HG02973 (cell line): Measurements from ENCODE around the gene GRHL1.
"Not testable (repeated sequence)": the region's sequence is repeated elsewhere in the genome, so short reads cannot be mapped to it uniquely, and the experiment has no call there.

Experiments
- ATAC-seq: cut with Tn5 transposase; IDR thresholded peaks from one replicate; pipeline ENCODE4 v1.9.1; 2021; ENCODE audit warnings: moderate library complexity; ENCODE audit not compliant: unreplicated experiment

GRHL1 gene, protein sequence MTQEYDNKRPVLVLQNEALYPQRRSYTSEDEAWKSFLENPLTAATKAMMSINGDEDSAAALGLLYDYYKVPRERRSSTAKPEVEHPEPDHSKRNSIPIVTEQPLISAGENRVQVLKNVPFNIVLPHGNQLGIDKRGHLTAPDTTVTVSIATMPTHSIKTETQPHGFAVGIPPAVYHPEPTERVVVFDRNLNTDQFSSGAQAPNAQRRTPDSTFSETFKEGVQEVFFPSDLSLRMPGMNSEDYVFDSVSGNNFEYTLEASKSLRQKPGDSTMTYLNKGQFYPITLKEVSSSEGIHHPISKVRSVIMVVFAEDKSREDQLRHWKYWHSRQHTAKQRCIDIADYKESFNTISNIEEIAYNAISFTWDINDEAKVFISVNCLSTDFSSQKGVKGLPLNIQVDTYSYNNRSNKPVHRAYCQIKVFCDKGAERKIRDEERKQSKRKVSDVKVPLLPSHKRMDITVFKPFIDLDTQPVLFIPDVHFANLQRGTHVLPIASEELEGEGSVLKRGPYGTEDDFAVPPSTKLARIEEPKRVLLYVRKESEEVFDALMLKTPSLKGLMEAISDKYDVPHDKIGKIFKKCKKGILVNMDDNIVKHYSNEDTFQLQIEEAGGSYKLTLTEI

GRCh38 chr2:9951522-9952285 is at the start of gene GRHL1:
GRHL1 (plus strand) TSS chr2:9951693; CDS start chr2:9951834, 141 bp downstream.
- ATAC-seq, result peak; percentile 94

GRCh38 chr2:9905413-9905812 is 46.1 kb upstream of the GRHL1 start:
- no peak for ATAC-seq

- no peak for ATAC-seq
Measured at GRCh38 chr2:9907402-9907801, 44.1 kb upstream of the GRHL1 start.

- no peak for ATAC-seq
Measured at GRCh38 chr2:9908639-9909038, 42.9 kb upstream of the GRHL1 start.

DNA sequence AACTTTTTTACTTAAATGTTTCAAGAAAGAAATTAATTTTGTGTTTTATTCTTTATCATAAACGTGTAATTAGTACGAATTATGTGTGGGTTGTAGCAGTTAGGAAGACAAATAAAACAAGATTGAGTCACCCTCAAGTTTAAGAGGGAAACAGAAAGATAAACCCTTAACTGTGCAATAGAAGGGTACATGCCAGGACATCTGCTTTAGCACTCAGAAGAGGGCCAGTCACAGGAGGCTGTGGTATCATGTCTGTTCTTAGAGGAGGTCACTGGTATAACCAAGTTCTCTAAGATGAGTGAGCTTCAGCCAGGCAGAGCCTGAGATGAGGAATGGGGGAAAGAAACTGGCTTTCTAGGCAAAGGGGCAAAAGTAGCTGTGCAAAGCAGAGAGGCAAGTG is 42.4 kb upstream of the GRHL1 start:
- no peak for ATAC-seq

DNA sequence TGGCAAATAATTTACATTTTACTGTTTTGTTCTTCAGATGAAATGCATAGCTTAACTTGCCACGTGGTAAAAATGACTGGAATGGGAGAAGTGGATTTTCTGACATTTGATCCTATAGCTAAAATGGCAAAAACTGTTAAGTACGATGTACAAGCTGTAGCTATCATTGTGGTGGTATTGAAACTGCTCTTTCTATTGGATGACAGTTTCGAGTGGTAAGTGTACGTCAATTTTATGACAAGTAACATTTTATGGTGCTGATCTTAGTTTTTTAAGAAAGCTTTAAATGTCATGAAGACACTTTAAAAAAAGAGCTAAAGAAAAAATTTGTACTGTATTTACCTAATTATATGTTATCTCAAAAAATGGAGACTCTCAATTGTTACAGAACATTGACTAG is 40.8 kb upstream of the GRHL1 start:
- ATAC-seq, result no peak

DNA sequence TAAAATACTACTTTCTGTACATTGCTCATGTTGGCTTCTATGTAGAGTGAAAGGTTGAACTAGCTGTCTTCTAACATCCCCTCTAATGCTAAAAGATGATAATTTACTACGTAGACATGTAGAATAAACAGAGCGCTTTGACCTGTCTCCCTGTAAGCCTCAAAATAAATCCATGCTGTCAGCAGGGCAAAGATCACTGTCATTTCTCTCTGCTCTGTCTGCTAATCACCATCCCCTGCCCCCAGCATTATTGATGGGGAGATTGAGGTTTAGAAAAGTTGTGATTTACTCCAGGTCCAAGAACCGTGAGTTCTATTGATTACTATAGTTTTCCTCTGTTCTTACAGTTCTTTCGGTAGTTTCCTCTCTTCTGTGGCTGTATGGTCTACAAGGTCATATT is 39.0 kb upstream of the GRHL1 start:
- ATAC-seq, result no peak

DNA sequence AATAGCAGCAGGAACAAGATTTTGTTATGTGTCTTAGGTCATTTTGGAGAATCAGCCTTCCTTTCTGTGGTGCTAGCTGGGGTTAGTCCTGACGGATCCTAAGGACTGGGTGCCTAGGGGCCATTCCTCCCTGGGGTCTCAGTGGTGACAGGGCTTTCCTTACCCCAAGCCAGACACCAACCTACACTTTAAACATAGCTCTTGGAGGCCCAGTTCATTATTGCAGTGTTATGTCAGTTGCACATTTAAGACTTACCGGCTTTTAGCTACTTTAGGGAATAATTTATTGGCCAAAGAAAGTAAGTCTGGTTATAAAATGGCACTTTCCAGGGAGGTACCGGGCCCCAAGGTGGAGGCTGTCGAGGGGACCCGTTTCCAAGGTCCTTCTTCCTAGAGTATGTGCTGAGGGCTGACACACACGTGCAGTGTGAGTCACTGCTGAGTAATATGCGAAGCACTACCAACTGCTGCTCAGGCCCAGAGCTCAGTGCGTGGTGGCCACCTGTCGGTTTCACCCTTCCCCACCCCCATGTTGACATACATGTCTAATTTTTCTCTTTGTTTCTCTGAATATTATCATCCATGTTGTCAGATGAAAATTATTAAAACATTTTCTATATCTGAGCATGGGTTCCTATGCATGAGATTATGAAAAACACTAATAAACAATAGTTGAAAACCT is 37.0 kb upstream of the GRHL1 start:
- ATAC-seq, result peak; percentile 98

- no peak for ATAC-seq
Measured at GRCh38 chr2:9918275-9918674, 33.2 kb upstream of the GRHL1 start.

DNA sequence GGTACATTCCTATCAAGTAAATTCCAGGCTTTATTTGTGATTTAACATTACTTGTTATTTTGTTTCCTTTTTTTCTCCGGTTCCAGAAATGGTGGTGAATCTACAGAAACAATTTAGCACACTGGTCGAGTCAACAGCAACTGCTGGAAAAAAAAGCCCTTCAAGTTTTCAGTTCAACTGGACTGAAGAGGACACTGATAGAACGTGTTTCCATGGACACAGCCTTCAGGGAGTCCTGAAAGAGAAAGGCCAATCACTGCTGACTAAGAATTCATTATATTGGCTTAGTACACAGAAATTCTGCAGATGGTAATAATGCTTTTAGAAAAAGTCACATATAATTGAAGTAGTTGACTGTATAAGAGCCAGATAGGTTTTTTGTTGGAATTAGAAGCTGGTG is 32.0 kb upstream of the GRHL1 start:
- ATAC-seq, result no peak

GRCh38 chr2:9927020-9927419 is 24.5 kb upstream of the GRHL1 start:
- ATAC-seq, result not testable (repeated sequence)

- no peak for ATAC-seq
Measured at GRCh38 chr2:9937258-9937657, 14.2 kb upstream of the GRHL1 start.

DNA sequence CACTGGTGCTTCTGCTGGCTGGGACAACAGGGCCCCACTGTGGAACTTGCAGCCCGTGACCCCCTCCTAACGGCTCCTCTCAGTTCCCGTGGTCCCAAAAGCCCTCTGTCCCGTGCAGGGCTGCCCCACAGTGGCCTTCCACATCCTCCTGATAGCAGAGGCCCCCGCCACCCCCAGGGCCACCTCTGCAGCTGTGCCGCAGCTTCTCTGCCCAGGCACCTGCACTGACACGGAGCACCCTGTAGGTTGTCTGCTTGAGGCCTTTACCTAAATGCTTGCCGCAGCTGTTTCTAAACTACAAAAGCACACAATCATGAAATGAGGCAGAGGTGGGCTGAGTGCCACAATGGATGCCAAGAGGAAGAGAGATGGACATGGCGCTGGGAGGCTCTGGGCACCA is 13.5 kb upstream of the GRHL1 start:
- no peak for ATAC-seq

DNA sequence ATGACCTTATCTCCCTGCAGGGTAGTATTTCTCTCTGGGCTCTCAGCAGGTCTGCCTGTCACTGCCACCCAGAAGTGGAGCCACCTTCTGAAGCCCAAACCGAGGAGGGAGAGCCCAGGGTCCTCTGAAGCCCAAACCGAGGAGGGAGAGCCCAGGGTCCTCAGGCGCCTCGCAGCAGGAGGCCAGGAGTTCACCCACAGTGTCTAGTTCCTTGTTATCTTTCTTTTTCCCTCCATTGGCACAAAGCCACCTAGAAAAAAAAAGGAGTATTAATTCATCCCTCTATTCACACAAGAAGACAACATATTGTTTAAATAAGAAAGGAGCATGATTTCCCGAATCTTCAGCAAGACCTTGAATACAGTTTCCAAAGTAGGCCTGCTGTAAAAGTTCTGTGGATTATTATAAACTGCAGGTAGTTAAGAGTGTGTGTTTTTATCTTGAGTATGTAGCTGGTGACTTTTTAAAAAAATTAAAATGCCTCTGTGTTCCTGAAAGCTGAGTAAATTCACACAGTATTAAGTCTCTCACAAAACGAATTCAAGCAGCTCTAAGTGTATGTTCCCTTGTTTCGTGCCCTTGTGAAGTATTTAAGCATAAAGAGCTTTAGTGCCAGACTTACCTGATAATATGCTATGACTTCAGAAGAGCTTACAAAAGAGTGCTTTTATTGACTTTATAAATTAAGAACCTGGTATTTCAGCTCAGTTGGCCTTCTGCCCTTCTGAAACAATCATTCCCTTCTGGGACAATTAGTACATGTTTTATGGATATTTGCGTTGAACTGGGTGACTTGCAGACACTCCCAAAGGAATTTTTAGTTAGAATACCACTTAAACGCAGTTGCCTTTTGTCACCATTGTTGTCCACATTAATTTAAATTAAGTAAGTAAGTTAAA is 11.7 kb upstream of the GRHL1 start:
- ATAC-seq, result no peak

- ATAC-seq, result no peak
Measured at GRCh38 chr2:9941196-9941995, 10.1 kb upstream of the GRHL1 start.

DNA sequence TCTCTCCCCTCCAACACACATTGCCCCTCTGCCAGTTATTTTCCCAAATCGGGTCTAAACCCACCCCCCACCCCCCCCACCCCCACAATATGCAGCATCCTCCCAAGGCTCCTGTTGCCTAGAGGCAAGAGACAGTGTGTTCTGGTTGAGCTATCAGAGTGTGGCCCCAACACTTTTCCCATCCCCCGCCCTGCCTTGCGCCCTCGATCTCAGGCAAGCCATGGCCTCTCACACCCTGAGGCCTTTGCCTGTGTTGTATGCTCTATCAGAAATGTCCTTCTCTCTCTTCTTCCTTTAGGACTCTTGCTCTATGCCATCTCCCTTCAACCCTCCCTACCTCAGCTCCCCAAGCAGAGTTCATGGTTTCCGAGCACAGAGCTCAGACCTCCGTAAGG is 9.5 kb upstream of the GRHL1 start:
- no peak for ATAC-seq

GRCh38 chr2:9944330-9944758 is 7.1 kb upstream of the GRHL1 start:
- no peak for ATAC-seq

DNA sequence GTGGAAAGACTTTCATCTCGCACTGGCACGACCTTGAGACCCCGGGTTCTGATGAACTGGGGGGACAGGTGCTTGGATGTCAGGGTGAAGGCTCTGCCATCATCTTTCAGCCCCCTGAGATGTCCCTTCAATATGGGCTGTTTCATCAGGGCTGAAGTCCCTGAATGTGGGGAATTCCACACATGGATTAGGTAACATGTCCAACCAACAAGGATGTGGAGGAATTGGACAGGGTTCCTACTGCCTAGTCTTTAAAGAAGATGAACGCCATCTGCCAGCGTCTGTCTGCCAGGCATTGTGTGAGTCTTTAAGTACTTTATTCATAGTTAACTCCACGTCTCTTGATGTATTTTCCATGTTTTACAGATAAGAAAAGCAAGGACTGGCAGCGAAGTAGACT is 5.9 kb upstream of the GRHL1 start:
- no peak for ATAC-seq

GRCh38 chr2:9946076-9946475 is 5.4 kb upstream of the GRHL1 start:
- no peak for ATAC-seq
